ENCODE data around the gene PSEN1.

The PSEN1 gene

DNA sequence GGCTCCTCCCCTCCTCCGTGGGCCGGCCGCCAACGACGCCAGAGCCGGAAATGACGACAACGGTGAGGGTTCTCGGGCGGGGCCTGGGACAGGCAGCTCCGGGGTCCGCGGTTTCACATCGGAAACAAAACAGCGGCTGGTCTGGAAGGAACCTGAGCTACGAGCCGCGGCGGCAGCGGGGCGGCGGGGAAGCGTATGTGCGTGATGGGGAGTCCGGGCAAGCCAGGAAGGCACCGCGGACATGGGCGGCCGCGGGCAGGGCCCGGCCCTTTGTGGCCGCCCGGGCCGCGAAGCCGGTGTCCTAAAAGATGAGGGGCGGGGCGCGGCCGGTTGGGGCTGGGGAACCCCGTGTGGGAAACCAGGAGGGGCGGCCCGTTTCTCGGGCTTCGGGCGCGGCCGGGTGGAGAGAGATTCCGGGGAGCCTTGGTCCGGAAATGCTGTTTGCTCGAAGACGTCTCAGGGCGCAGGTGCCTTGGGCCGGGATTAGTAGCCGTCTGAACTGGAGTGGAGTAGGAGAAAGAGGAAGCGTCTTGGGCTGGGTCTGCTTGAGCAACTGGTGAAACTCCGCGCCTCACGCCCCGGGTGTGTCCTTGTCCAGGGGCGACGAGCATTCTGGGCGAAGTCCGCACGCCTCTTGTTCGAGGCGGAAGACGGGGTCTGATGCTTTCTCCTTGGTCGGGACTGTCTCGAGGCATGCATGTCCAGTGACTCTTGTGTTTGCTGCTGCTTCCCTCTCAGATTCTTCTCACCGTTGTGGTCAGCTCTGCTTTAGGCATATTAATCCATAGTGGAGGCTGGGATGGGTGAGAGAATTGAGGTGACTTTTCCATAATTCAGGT is at the start of gene PSEN1:
TSS of gene PSEN1 (plus strand) at position 121 of the 839 bp plus-strand sequence. CDS start 11,513 bp downstream, outside the sequence.
- in situ Hi-C loops (cut with MboI; ENCODE audit: low sequenced_read_pairs), result no loop called here

GRCh38 chr14:73091044-73091443 is 45.3 kb upstream of the PSEN1 start:
- in situ Hi-C loops (cut with MboI; ENCODE audit: low sequenced_read_pairs), result no loop called here

DNA sequence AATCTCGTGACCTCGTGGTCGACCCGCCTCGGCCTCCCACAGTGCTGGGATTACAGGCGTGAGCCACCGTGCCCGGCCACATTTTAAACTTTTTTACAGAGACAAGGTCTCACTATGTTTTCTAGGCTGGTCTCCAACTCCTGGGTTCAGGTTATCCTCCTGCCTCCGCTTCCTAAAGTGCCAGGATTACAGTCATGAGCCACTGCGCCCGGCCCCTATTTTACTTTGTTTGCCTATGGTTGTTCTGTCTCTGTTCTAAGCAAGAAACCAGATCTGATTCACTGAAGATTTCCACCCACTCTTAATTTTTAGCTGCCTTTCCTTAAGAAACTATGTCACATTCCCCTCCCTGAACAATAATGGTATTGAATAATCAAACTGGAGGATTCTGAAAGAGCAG is 38.9 kb upstream of the PSEN1 start:
- in situ Hi-C loops (cut with MboI; ENCODE audit: low sequenced_read_pairs), result no loop called here

- in situ Hi-C loops (cut with MboI; ENCODE audit: low sequenced_read_pairs), result no loop called here
Observed at GRCh38 chr14:73100334-73100733, 36.0 kb upstream of the PSEN1 start.

DNA sequence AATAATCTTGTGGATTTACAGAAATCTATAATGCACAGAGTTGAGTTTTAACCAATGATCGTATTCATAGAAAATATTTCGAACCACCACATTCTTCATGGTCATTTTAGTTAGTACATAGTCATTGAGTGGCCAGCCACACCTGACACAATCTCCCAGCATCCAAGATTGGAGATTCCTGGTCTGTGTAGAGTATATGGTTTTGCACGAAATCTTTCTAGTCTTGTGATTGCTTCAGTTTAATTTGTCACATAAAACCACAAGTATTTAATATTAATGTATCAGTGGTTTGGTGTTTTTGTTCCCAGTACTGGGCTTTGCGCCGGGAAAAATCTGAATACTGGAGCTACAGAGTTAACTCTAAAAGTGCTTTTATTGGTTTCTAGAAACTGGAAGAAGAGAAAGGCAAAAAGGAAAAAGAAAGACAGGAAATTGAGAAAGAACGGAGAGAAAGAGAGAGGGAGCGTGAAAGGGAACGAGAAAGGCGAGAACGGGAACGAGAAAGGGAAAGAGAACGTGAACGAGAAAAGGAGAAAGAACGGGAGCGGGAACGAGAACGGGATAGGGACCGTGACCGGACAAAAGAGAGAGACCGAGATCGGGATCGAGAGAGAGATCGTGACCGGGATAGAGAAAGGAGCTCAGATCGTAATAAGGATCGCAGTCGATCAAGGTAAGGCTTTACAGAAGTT is 33.4 kb upstream of the PSEN1 start:
- in situ Hi-C loops (cut with MboI; ENCODE audit: low sequenced_read_pairs), result no loop called here

GRCh38 chr14:73105050-73105449 is 31.3 kb upstream of the PSEN1 start:
- in situ Hi-C loops (cut with MboI; ENCODE audit: low sequenced_read_pairs), result no loop called here

DNA sequence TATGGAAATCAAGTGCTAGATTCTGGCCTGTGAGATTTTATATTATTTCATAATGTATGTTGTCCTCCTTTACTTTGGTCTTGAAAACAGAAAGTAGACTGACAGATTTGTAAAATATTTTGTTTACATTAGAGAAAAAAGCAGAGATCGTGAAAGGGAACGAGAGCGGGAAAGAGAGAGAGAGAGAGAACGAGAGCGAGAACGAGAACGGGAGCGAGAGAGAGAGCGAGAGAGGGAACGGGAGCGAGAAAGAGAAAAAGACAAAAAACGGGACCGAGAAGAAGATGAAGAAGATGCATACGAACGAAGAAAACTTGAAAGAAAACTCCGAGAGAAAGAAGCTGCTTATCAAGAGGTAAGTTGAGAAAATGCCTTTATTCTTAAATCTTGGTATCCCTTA is 30.6 kb upstream of the PSEN1 start:
- in situ Hi-C loops (cut with MboI; ENCODE audit: low sequenced_read_pairs), result no loop called here

DNA sequence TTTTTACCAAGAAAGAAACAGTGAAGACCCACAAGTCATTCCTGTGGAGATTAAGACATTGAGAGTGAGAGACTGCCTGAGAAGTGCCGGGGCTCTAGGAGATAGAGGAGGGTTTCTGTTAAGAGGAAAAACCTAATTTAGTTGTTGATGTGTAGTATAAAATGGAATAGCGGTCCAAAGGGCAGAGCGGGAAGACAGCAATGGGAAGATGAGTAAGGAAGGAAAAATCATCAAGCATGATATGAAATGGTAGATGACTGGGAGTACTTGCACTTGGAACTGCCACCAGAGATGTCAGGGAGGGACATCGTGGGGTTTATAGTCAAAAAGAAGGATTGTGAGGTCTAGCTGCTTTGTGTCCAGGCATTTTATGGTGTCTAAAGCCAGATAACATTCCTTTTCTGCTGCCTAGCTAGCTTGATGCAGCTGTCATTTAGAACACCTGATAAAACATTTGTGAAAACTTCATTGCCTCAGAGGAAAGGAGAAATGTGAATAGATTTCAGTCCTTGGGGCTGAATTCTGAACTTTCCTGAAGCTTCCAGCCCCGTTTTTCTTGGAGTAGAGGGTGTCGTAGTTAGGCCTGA is 20.1 kb upstream of the PSEN1 start:
- in situ Hi-C loops (cut with MboI; ENCODE audit: low sequenced_read_pairs), result no loop called here

DNA sequence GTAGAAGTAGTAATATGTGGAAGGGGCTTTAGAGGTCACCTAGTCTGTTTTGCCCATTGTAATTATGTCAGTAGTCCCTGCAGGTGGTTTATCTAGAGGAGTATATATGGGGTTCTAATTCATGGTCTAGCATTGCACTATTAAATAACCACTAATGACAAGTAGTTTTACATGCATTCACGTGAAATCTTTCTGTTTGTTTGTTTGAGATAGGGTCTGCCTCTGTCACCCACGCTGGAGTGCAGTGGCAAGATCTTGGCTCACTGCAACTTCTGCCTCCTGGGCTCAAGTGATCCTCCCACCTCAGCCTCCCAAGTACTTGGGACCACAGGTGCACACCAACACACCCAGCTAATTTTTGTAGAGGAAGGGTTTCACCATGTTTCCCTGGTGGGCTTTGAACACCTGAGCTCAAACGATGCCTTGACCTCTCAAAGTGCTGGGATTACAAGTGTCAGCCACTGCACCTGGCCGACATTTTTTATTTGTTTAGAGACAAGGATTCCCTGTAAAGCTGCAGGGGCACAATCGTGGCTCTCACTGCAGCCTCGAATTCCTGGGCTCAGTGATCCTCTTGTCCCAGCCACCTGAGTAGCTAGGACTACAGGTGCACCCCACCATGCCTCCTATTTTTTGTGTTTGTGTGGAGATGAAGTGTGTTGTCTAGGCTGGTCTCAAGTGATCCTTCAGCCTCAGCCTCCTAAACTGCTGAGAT is 12.0 kb upstream of the PSEN1 start:
- in situ Hi-C loops (cut with MboI; ENCODE audit: low sequenced_read_pairs), result no loop called here

DNA sequence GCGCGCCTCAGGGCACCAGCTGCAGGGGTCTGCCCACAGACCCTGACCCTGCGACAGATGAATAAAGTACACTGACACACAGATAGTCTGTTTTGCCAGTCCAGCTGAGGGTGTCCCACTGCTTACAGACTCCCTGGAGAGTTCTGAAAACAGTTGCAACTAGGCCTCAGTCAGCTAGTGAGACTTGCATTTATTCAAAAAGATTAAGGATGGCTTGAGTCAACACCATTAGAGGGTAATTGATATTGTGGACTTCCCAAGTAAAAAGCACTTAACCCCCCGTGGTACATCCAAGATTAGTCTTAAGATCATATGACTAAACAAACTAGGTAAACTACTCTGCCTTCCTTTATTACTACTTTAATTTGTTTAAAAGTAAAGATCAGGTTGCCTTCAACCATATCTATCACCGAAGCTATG is 11.1 kb upstream of the PSEN1 start:
- in situ Hi-C loops (cut with MboI; ENCODE audit: low sequenced_read_pairs), result no loop called here

GRCh38 chr14:73125746-73126145 is 10.6 kb upstream of the PSEN1 start:
- in situ Hi-C loops (cut with MboI; ENCODE audit: low sequenced_read_pairs), result no loop called here

- in situ Hi-C loops (cut with MboI; ENCODE audit: low sequenced_read_pairs), result no loop called here
Observed at GRCh38 chr14:73133795-73134194, 2.5 kb upstream of the PSEN1 start.

DNA sequence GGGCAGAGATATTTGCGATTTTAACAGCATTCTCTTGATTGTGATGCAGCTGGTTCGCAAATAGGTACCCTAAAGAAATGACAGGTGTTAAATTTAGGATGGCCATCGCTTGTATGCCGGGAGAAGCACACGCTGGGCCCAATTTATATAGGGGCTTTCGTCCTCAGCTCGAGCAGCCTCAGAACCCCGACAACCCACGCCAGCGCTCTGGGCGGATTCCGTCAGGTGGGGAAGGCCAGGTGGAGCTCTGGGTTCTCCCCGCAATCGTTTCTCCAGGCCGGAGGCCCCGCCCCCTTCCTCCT is 271 bp upstream of the PSEN1 start:
- in situ Hi-C loops (cut with MboI; ENCODE audit: low sequenced_read_pairs), result no loop called here

DNA sequence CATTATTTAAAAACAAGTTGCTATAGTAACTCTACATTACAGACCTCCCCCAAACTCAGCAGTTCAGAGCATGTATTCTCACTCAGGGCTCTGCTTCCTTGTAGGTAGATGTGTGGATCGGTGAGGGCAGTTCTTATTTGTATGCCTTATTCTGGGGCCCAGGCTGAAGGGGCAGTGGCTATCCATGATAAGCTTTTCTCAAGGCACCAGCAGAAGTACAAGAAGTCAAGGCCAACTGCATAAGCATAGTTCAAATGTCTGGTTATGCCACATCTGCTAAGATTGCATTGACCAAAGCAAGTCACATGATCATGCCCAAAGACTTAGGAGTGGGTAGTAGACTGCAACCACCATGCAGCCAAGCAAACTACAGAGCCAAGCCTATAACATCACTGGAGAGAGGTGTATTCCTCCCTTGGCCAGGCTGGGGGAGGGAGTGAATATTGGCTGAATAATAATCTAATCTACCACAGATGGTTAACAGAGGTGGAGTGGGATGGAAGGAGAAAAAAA is 4.6 kb downstream of the PSEN1 start:
- in situ Hi-C loops (cut with MboI; ENCODE audit: low sequenced_read_pairs), result no loop called here

GRCh38 chr14:73142216-73142615 is 5.9 kb downstream of the PSEN1 start:
- in situ Hi-C loops (cut with MboI; ENCODE audit: low sequenced_read_pairs), result no loop called here

DNA sequence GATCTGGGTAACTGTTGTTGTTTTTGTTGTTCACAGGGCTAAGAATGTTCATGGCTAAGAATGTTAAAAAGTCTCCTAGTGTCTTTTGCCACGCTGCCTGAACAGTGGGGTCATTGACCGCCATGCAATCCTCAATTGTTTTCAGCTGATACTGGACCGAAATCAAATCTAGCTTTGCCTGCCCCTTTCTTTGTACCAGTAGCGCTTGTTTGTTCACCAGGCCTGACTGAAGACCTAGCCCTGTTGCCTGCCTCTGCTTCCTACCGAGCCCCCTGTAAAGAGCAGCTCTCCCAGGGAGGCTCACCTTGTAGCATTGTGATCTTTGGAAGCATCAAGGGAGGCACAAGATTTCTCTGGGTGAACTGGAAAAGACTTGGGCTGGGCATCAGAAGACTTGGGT is 6.7 kb downstream of the PSEN1 start:
- in situ Hi-C loops (cut with MboI; ENCODE audit: low sequenced_read_pairs), result no loop called here

DNA sequence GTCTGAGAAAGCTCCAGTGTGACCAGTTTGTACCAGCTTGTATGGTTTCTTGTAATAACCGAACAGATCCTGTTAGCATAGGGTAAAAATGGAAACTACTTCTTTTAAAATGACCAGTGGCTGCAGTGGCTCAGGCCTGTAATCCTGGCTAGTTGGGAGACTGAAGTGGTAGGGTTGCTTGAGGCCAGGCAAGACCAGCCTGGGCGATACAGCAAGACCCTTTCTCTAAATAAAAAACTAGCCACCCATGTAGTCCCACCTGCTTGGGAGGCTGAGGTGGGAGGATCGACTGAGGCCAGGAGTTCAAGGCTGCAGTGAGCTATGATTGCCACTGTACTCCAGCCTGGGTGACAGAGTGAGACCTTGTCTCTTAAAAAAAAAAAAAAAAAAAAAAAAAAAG is 7.3 kb downstream of the PSEN1 start:
- in situ Hi-C loops (cut with MboI; ENCODE audit: low sequenced_read_pairs), result no loop called here

DNA sequence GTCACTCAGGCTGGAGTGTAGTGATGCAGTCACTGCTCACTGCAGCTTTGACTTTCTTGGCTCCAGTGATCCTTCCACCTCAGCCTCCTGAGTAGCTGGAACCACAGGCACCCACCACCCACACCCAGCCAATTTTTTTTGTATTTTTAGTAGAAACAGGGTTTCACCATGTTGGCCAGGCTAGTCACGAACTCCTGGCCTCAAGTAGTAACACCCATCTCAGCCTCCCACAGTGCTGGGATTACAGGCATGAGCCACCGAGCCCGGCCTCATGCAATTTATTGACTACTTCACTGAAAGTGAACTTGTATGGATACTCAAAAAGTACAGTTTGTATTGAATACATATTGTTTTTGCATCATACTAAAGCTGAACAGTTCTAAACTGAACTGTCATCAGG is 9.1 kb downstream of the PSEN1 start:
- in situ Hi-C loops (cut with MboI; ENCODE audit: low sequenced_read_pairs), result no loop called here

DNA sequence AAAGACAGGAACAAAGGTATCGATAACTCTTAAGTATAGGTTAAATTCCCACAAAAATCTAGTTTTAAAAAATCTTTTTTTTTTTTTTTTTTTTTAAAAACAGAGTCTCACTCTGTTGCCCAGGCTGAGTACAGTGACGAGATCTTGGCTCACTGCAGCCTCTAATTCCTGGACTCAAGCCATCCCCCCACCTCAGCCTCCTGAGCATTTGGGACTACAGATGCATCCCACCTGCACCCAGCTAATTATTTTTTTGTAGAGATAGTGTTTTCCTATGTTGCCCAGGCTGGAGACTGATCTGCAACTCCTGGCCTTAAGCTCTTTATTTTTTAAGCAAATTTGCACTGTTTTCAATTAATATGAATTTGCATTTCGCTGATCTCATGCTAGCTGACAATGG is 9.8 kb downstream of the PSEN1 start:
- in situ Hi-C loops (cut with MboI; ENCODE audit: low sequenced_read_pairs), result no loop called here

GRCh38 chr14:73149753-73150152 is 13.4 kb downstream of the PSEN1 start:
- in situ Hi-C loops (cut with MboI; ENCODE audit: low sequenced_read_pairs), result no loop called here

DNA sequence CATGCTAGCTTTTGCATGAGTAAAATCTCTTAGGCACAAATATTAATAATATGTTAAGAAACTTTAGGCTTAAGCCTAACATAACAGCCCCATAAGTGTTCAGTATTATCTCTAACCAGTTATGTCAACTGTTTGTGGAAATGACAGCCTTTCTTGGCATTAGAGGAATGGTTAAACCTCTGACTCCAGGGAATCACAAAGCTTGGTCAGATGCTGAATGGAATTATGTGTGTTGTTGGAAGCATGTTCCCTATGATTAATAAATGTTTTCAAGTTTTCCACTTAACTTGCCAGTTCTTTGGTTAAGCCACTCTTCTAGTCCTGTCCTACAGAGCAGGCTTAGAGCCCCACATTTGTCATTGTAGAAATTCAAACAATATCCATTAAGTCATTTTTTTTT is 17.0 kb downstream of the PSEN1 start:
- in situ Hi-C loops (cut with MboI; ENCODE audit: low sequenced_read_pairs), result no loop called here
